Stimulated activated CD4-positive, alpha-beta T cell treated with anti-CD3 and anti-CD28 coated beads, Interleukin-2, amount 100 ng/mL, for 24 hours (primary cell): Measurements from ENCODE around the gene ARID1A.

Experiments used
- DNase-seq, 2 donors: peaks; one replicate each; pipeline ENCODE4 v3.0.0-alpha.2; 2020

Gene ARID1A

GRCh38 chr1:26767714-26768113 lies 71.9 kb downstream of the ARID1A start:
- DNase-seq: no peak

GRCh38 chr1:26768755-26769154 lies 72.9 kb downstream of the ARID1A start:
- no peak for DNase-seq

- no peak for DNase-seq
Observed at GRCh38 chr1:26771285-26771642, 75.4 kb downstream of the ARID1A start.

GRCh38 chr1:26771643-26772321 lies 76.0 kb downstream of the ARID1A start:
- DNase-seq: peak in 1 of 2 donors; percentile 29

- no peak for DNase-seq
Observed at GRCh38 chr1:26772687-26773086, 76.9 kb downstream of the ARID1A start.

- DNase-seq: no peak
Observed at GRCh38 chr1:26774462-26774861, 78.6 kb downstream of the ARID1A start.

- DNase-seq: no peak
Observed at GRCh38 chr1:26775666-26776065, 79.9 kb downstream of the ARID1A start.

GRCh38 chr1:26779098-26779668 lies 83.4 kb downstream of the ARID1A start:
- no peak for DNase-seq

- no peak for DNase-seq
Observed at GRCh38 chr1:26780344-26780957, 84.6 kb downstream of the ARID1A start.

- DNase-seq: no peak
Observed at GRCh38 chr1:26781206-26781825, 85.5 kb downstream of the ARID1A start.

- DNase-seq: no peak
Observed at GRCh38 chr1:26782521-26783212, 86.9 kb downstream of the ARID1A start.

- no peak for DNase-seq
Observed at GRCh38 chr1:26783646-26784022, 87.8 kb downstream of the ARID1A start.

GRCh38 chr1:26784023-26784871 lies 88.4 kb downstream of the ARID1A start:
- no peak for DNase-seq

GRCh38 chr1:26784886-26785285 lies 89.1 kb downstream of the ARID1A start:
- DNase-seq: no peak

GRCh38 chr1:26785611-26786436 lies 90.0 kb downstream of the ARID1A start:
- no peak for DNase-seq

- DNase-seq: peak; percentile 39 to 43
Observed at GRCh38 chr1:26786437-26787380, 90.9 kb downstream of the ARID1A start.

- peak in 1 of 2 donors; percentile 72 for DNase-seq
Observed at GRCh38 chr1:26787381-26787705, 91.5 kb downstream of the ARID1A start.

- peak; percentile 90 for DNase-seq
Observed at GRCh38 chr1:26787706-26788514, 92.1 kb downstream of the ARID1A start, which contains the start of gene PIGV. PIGV (plus strand) TSS chr1:26787950; CDS start chr1:26790816, 2,866 bp downstream.

- no peak for DNase-seq
Observed at GRCh38 chr1:26788515-26788785, 92.6 kb downstream of the ARID1A start.
